ENCODE data around the gene CCDC187. TPM values are rescaled to one million over a fixed set of nuclear protein-coding genes. Genes with fewer than 3 reads are reported as not detected.

CCDC187 gene
- total and polyA plus RNA-seq, 4 donors: 2.0 to 16.8 (median 6.8) TPM

DNA sequence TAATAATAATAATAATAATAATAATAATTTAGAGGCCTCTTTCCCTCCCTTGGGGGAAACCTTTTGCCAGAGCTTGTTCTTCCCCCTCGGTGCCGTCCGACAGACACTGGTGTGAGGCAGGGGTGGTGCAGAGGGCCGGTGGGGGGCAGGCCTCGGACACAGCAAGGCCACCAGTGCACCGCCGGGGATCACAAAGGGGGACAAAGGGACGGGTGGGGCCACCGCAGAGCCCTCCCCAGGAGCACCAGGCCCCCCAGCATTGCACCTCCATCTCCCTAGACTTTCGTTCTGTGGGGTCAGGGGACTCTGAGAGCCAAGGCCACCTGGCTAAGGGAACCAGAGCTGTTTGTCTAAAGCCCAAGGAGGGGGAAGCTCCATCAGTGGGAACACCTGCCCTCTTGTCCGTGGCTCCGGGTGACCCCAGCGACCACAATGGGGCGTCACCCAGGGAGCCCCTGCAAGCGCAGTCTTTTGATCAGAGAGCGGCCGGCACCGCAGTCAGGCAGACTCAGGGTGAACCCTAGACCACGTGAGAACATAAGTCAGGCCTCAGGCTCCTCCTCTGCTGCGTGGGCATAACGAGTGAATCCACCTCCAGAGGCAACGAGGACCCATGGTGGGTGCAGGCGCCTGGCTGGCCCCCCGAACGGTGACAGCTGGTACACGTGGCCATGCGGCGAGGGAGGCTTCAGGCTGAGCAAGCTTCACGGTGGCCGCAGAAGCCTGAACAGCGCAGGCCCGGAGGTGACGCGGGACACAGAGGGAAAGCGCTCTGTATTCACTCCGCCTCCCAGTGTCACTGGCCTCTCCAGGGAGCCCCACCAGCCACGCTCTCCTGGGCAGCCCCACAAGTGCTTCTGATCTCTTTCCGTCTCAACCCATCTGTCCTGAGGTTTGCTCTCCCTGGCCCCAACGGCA, 46.3 kb downstream of the CCDC187 start:
- TF ChIP-seq, protein P1, sequence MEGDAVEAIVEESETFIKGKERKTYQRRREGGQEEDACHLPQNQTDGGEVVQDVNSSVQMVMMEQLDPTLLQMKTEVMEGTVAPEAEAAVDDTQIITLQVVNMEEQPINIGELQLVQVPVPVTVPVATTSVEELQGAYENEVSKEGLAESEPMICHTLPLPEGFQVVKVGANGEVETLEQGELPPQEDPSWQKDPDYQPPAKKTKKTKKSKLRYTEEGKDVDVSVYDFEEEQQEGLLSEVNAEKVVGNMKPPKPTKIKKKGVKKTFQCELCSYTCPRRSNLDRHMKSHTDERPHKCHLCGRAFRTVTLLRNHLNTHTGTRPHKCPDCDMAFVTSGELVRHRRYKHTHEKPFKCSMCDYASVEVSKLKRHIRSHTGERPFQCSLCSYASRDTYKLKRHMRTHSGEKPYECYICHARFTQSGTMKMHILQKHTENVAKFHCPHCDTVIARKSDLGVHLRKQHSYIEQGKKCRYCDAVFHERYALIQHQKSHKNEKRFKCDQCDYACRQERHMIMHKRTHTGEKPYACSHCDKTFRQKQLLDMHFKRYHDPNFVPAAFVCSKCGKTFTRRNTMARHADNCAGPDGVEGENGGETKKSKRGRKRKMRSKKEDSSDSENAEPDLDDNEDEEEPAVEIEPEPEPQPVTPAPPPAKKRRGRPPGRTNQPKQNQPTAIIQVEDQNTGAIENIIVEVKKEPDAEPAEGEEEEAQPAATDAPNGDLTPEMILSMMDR (IDR thresholded peaks at IDR 0.05; ENCODE audit: control extremely low read depth, extremely low read depth): no peak
- Histone ChIP-seq H3K9me3 (ENCODE audit: control insufficient read depth in 4 of 4, insufficient read depth in 3 of 4, low read length in 3 of 4) (peaks cover 0 to 3% (median 0%) of the 10 kb centered on the region in 4 donors), H3K9ac (ENCODE audit: insufficient read depth in 1 of 2, low read length in 2 of 2) (no peak overlapping the region), H3K4me1 (ENCODE audit: control insufficient read depth in 5 of 5, insufficient read depth in 5 of 5, low read length in 5 of 5) (no peaks in the 10 kb centered on the region), H3K27ac (ENCODE audit: low read depth in 1 of 2, low read length in 1 of 2) (no peak overlapping the region), H3K36me3 (ENCODE audit: control insufficient read depth in 4 of 4, insufficient read depth in 4 of 4, low read length in 4 of 4) (no peaks in the 10 kb centered on the region), H3K4me3 (no peak overlapping the region), H3K27me3 (ENCODE audit: control insufficient read depth in 3 of 3, insufficient read depth in 3 of 3, low read length in 2 of 3) (no peaks in the 10 kb centered on the region)
- no peak for DNase-seq
- ATAC-seq (ENCODE audit: insufficient read depth, low FRiP score): no peak
- 79 to 88% methylated on average over 39 of the region's 39 CpGs for WGBS, 2 donors

DNA sequence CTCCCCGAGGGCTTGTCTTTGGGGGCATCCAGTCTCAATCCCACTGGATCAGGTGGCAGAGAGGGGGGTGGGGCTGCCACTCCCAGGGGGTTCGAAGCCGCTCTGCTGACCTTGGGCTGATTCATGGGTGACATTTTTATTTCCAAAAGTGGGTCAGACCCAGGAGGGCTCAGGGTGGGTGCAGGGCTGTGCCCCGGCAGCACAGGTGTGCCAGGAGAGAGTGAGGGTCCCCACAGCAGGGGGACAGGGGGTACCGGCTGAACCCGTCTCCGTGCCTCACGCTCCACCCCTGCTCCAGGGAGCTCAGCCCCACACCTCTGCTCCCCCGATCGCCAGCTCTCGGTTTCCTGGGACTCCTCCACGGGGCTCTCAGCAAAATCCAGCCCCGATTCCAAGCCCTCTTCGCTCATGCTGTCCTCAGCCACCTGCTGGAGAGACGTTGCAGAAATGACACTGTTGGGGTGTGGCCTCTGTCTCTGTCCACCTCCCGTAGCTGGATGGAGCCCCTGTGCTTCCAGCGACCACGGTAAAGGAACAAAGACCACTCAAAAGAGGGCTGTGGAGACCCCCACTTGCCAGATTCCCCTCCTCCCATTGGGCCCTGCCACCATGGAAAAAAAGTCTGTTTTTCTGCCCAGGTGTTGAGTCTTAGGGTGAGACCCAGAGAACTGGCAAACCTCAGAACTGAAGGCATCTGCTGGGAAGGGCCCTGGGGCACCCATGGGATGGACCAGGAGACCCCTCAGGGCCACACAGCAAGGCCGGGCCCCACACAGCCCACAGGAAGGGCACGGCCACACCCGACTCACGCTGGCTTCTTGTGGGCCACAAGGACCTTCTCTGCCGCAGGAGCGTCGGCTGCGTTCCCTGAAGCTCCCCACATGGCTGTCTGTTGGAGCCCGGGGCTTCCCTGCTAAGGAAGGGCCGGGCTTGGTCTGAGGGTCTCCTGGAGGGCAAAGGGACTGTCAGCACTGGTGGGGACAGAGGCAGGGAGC, 47.7 kb downstream of the CCDC187 start:
- Histone ChIP-seq H3K36me3 (ENCODE audit: control insufficient read depth in 4 of 4, insufficient read depth in 4 of 4, low read length in 4 of 4) (no peaks in the 10 kb centered on the region), H3K9me3 (ENCODE audit: control insufficient read depth in 4 of 4, insufficient read depth in 3 of 4, low read length in 3 of 4) (peaks cover 0 to 3% (median 0%) of the 10 kb centered on the region in 4 donors), H3K27ac (ENCODE audit: low read depth in 1 of 2, low read length in 1 of 2) (no peak overlapping the region), H3K9ac (ENCODE audit: insufficient read depth in 1 of 2, low read length in 2 of 2) (no peak overlapping the region), H3K27me3 (ENCODE audit: control insufficient read depth in 3 of 3, insufficient read depth in 3 of 3, low read length in 2 of 3) (no peaks in the 10 kb centered on the region), H3K4me1 (ENCODE audit: control insufficient read depth in 5 of 5, insufficient read depth in 5 of 5, low read length in 5 of 5) (no peaks in the 10 kb centered on the region), H3K4me3 (no peak overlapping the region)
- ATAC-seq (ENCODE audit: insufficient read depth, low FRiP score): no peak
- no peak for DNase-seq
- TF ChIP-seq, protein P1 (IDR thresholded peaks at IDR 0.05; ENCODE audit: control extremely low read depth, extremely low read depth): no peak
- 60 to 73% methylated on average over 28 of the region's 28 CpGs for WGBS, 2 donors

DNA sequence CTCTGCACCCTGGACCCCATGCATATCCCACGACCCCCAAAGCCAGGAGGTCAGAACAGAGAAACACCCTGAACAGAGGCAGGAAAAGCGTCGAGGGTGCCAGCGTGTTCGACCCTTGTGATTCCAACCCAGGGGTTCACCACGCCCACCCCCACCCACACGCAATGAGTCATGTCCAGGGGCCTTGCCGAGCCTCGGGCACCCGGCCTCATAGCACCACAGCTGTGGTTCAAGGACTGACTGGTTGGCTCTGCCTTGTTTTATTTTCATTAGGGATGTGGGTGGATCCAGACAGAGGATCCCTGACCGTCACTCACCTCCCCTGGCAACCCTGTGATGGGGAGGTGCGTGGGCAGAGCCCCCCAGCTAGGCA, 48.7 kb downstream of the CCDC187 start:
- Histone ChIP-seq H3K36me3 (ENCODE audit: control insufficient read depth in 4 of 4, insufficient read depth in 4 of 4, low read length in 4 of 4) (no peaks in the 10 kb centered on the region), H3K9ac (ENCODE audit: insufficient read depth in 1 of 2, low read length in 2 of 2) (no peak overlapping the region), H3K9me3 (ENCODE audit: control insufficient read depth in 4 of 4, insufficient read depth in 3 of 4, low read length in 3 of 4) (peaks cover 0 to 3% (median 0%) of the 10 kb centered on the region in 4 donors), H3K4me1 (ENCODE audit: control insufficient read depth in 5 of 5, insufficient read depth in 5 of 5, low read length in 5 of 5) (no peaks in the 10 kb centered on the region), H3K27me3 (ENCODE audit: control insufficient read depth in 3 of 3, insufficient read depth in 3 of 3, low read length in 2 of 3) (peaks cover 0 to 2% (median 0%) of the 10 kb centered on the region in 3 donors), H3K27ac (ENCODE audit: low read depth in 1 of 2, low read length in 1 of 2) (no peak overlapping the region), H3K4me3 (no peak overlapping the region)
- no peak for ATAC-seq (ENCODE audit: insufficient read depth, low FRiP score)
- no peak for DNase-seq
- 59 to 87% methylated on average over 12 of the region's 12 CpGs for WGBS, 2 donors
- TF ChIP-seq, protein P1 (IDR thresholded peaks at IDR 0.05; ENCODE audit: control extremely low read depth, extremely low read depth): no peak
